VCaP (cell line): ENCODE results near the gene GALNT16.
A peak's percentile ranks its signal among the peaks of the same experiment; 100 is the strongest.

Experiments used
- H3K27ac ChIP-seq: fragments of 450-650 bp; 2 replicates; pipeline ENCODE4 v1.5.1; 2017
- TF ChIP-seq, protein P1 (sequence below): fragments of 450-650 bp; conservative IDR thresholded peaks from 2 replicates; pipeline ENCODE4 v1.5.1; 2017; ENCODE audit warnings: mild to moderate bottlenecking, moderate library complexity

Gene GALNT16

DNA sequence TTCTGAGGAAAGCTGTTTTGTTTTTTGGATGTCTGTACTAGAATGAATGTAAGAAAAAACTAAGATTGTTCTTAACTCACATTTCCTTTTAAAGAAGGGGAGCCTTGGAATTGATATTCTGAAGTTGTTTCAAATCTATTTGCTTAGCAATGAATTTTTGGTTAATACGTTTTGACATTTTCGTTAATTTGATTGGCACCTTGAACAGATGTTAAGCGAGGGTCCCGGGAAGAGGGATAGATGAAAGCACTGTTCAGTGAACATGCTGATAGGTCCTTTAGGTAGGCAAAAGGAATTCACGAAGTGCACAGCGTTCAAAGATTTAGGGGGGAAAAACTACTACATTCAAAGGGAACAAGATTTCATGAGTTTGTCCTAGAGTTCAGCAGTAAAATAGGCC, 140.2 kb downstream of the GALNT16 start:
- TF ChIP-seq, protein P1, sequence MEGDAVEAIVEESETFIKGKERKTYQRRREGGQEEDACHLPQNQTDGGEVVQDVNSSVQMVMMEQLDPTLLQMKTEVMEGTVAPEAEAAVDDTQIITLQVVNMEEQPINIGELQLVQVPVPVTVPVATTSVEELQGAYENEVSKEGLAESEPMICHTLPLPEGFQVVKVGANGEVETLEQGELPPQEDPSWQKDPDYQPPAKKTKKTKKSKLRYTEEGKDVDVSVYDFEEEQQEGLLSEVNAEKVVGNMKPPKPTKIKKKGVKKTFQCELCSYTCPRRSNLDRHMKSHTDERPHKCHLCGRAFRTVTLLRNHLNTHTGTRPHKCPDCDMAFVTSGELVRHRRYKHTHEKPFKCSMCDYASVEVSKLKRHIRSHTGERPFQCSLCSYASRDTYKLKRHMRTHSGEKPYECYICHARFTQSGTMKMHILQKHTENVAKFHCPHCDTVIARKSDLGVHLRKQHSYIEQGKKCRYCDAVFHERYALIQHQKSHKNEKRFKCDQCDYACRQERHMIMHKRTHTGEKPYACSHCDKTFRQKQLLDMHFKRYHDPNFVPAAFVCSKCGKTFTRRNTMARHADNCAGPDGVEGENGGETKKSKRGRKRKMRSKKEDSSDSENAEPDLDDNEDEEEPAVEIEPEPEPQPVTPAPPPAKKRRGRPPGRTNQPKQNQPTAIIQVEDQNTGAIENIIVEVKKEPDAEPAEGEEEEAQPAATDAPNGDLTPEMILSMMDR, result no peak
- H3K27ac ChIP-seq, result peak overlapping the region; percentile 92; the same call in 1 of the 2 replicates

GRCh38 chr14:69401841-69402240, 141.9 kb downstream of the GALNT16 start:
- no peak overlapping the region for H3K27ac ChIP-seq
- TF ChIP-seq, protein P1, result no peak

GRCh38 chr14:69404478-69404877, 144.5 kb downstream of the GALNT16 start:
- no peak overlapping the region for H3K27ac ChIP-seq
- TF ChIP-seq, protein P1, result no peak

- TF ChIP-seq, protein P1, result no peak
- H3K27ac ChIP-seq, result no peak overlapping the region
Observed at GRCh38 chr14:69404883-69405282, 144.9 kb downstream of the GALNT16 start.

DNA sequence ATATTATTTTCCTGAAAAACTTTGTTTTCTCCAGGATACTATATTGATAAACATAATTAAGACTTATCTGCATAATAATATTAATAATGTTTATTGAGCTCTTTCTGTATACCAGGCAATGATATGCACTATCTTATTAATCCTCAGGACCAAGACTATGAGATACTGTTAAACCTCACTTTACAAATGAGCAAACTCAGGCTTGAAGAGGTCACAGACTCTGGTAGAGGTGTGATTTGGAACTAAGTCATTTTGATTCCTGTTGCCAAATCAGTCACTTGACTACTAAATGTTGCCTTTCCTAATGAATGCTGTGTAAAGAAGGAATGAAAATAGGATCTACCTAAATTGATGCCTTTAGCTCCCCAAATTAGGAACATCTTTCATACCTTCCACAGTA, 145.8 kb downstream of the GALNT16 start:
- TF ChIP-seq, protein P1, result no peak
- H3K27ac ChIP-seq, result no peak overlapping the region
